Panc1 (cell line): ENCODE measurements around the gene KCNQ2. TPM values are rescaled to one million over a fixed set of nuclear protein-coding genes. Genes with fewer than 3 reads are reported as not detected.

ENCODE experiments used
- ATAC-seq: fragments of 200-7000 bp; cut with Tn5 transposase; 2 replicates; pipeline ENCODE4 v1.9.1; 2020; ENCODE audit warnings: mild to moderate bottlenecking, moderate library complexity
- BruUV-seq: library from RNA; stranded (reverse); fragments of 400-500 nt; replicated peaks from 2 replicates; lab custom pipeline; 2021; lab: Mats Ljungman, UMichigan
- CTCF ChIA-PET: fragments of 300-600 bp; sonication (Branson Sonifier 250); formaldehyde crosslinking; loops from one replicate; lab custom pipeline; 2022; ENCODE audit warnings: antibody characterized with exemption; lab: Charles Lee
- POLR2A ChIA-PET: fragments of 300-600 bp; sonication (Branson Sonifier 250); formaldehyde crosslinking; loops from one replicate; lab custom pipeline; 2022; ENCODE audit warnings: antibody characterized with exemption; lab: Charles Lee
- DNase-seq: peaks from one replicate; pipeline ENCODE4 v3.0.0-alpha.2; 2010; ENCODE audit warnings: low read depth, low spot score
- H3K27ac ChIP-seq: 2 replicates; pipeline ENCODE4 v1.5.1; 2011; ENCODE audit warnings: mild to moderate bottlenecking, low read length, inconsistent platforms
- H3K27me3 ChIP-seq: fragments of 200-500 bp; sonication (Bioruptor generic); 2 replicates; pipeline ENCODE4 v1.6.0; 2014; ENCODE audit warnings: low read length, inconsistent platforms; ENCODE audit not compliant: control insufficient read depth, insufficient read depth
- H3K36me3 ChIP-seq: fragments of 200-500 bp; sonication (Bioruptor generic); 2 replicates; pipeline ENCODE4 v1.5.1; 2014; ENCODE audit warnings: inconsistent platforms, mild to moderate bottlenecking, low read length, moderate library complexity; ENCODE audit not compliant: control insufficient read depth, insufficient read depth
- H3K4me1 ChIP-seq: 2 replicates; pipeline ENCODE4 v1.5.1; 2011; ENCODE audit warnings: inconsistent platforms, mild to moderate bottlenecking, low read length, moderate library complexity; ENCODE audit not compliant: control insufficient read depth, insufficient read depth
- H3K4me3 ChIP-seq, 2 experiments: 2 replicates each; pipeline ENCODE4 v1.5.1; 2011 to 2012; ENCODE audit warnings: low read depth in 2 of 2, low read length in 2 of 2, mild to moderate bottlenecking in 2 of 2, inconsistent platforms in 1 of 2, moderate library complexity in 1 of 2
- H3K9me3 ChIP-seq: fragments of 200-500 bp; sonication (Bioruptor generic); 2 replicates; pipeline ENCODE4 v1.5.1; 2014; ENCODE audit warnings: low read depth, mild to moderate bottlenecking, inconsistent platforms, low read length, moderate library complexity; ENCODE audit not compliant: control insufficient read depth, insufficient read depth
- POLR2AphosphoS5 ChIP-seq: IDR thresholded peaks from 2 replicates; pipeline ENCODE4 v1.6.1; 2012; ENCODE audit warnings: mild to moderate bottlenecking, low read depth, low read length, moderate library complexity
- SIN3A ChIP-seq: IDR thresholded peaks from 2 replicates; pipeline ENCODE4 v1.6.1; 2012; ENCODE audit warnings: low read depth, mild to moderate bottlenecking, low read length, moderate library complexity, borderline replicate concordance; ENCODE audit not compliant: insufficient read depth
- TCF7L2 ChIP-seq: IDR thresholded peaks from 2 replicates; pipeline ENCODE4 v1.6.1; 2011; ENCODE audit warnings: mild to moderate bottlenecking, low read depth, low read length, inconsistent platforms
- in situ Hi-C: cut with HindIII; loops from 2 replicates; pipeline ENCODE4 v1.10.0; 2016; ENCODE audit warnings: low sequenced_read_pairs, low pct_unique_long_range_greater_than_20kb
- intact Hi-C: fragments of 100-400 bp; cut with micrococcal nuclease; formaldehyde crosslinking; loops from one replicate; pipeline ENCODE4 v1.10.0; 2022; ENCODE audit not compliant: unreplicated experiment
- total RNA-seq: library from RNA; stranded (reverse); gene quantifications from one replicate; pipeline ENCODE4 v1.2.1, GENCODE V29; 2021; ENCODE audit not compliant: unreplicated experiment
- TF ChIP-seq, protein P1 (sequence below): fragments of 450-650 bp; IDR thresholded peaks from 2 replicates; pipeline ENCODE4 v1.5.1; 2017; ENCODE audit warnings: mild to moderate bottlenecking
- TF ChIP-seq, protein P2 (sequence below), 2 experiments: IDR thresholded peaks; 2 replicates each; pipeline ENCODE4 v1.6.1; 2011 to 2012; ENCODE audit warnings: low read depth in 2 of 2, control low read depth in 1 of 2, low read length in 1 of 2, mild to moderate bottlenecking in 1 of 2, moderate library complexity in 1 of 2; ENCODE audit not compliant: insufficient read depth in 1 of 2

The KCNQ2 gene
- total RNA-seq, 1 experiment from 2014 or later, result 19.4 TPM

DNA sequence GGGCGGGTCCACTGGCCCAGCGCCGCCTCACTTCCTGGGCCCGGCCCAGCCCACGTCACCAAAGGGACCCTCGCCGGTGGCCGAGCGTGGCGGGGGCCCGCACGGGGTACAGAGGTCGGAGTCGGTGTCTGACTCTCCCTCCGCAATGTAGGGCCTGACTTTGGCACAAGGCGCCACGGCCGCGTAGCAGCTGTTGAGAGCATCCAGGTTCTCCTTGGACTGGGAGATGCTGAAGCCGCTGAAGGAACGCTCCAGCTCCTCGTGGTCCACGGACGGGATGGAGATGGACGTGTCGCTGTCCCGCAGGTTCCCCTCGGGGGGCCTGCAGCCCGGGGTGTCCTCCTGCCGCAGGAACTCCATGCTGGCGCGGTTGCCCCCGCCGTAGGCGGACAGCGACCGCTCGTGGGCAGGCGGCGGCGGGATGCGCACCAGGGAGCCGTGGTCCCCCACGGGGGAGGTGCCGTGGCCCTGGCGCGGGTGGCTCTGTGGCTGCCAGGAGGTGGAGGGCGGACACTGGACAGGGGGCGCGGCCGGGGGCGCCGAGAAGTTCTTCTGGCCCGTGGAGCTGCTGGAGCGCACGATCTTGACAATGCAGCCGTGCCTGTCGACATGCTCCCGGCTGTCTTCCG, 65.7 kb downstream of the KCNQ2 start:
- in situ Hi-C loops, result no loop called here
- POLR2A ChIA-PET, result no interaction called here
- no peaks in the 10 kb centered on the region for H3K36me3 ChIP-seq
- H3K4me3 ChIP-seq, result no peak overlapping the region
- intact Hi-C loops, result no loop called here
- CTCF ChIA-PET, result no interaction called here
- peaks cover 11% of the 10 kb centered on the region; the same call in 1 of the 2 replicates for H3K4me1 ChIP-seq
- no peak for DNase-seq
- no peak for ATAC-seq
- no peak for TF ChIP-seq TCF7L2
- TF ChIP-seq, protein P1, sequence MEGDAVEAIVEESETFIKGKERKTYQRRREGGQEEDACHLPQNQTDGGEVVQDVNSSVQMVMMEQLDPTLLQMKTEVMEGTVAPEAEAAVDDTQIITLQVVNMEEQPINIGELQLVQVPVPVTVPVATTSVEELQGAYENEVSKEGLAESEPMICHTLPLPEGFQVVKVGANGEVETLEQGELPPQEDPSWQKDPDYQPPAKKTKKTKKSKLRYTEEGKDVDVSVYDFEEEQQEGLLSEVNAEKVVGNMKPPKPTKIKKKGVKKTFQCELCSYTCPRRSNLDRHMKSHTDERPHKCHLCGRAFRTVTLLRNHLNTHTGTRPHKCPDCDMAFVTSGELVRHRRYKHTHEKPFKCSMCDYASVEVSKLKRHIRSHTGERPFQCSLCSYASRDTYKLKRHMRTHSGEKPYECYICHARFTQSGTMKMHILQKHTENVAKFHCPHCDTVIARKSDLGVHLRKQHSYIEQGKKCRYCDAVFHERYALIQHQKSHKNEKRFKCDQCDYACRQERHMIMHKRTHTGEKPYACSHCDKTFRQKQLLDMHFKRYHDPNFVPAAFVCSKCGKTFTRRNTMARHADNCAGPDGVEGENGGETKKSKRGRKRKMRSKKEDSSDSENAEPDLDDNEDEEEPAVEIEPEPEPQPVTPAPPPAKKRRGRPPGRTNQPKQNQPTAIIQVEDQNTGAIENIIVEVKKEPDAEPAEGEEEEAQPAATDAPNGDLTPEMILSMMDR, result no peak
- TF ChIP-seq, protein P2, sequence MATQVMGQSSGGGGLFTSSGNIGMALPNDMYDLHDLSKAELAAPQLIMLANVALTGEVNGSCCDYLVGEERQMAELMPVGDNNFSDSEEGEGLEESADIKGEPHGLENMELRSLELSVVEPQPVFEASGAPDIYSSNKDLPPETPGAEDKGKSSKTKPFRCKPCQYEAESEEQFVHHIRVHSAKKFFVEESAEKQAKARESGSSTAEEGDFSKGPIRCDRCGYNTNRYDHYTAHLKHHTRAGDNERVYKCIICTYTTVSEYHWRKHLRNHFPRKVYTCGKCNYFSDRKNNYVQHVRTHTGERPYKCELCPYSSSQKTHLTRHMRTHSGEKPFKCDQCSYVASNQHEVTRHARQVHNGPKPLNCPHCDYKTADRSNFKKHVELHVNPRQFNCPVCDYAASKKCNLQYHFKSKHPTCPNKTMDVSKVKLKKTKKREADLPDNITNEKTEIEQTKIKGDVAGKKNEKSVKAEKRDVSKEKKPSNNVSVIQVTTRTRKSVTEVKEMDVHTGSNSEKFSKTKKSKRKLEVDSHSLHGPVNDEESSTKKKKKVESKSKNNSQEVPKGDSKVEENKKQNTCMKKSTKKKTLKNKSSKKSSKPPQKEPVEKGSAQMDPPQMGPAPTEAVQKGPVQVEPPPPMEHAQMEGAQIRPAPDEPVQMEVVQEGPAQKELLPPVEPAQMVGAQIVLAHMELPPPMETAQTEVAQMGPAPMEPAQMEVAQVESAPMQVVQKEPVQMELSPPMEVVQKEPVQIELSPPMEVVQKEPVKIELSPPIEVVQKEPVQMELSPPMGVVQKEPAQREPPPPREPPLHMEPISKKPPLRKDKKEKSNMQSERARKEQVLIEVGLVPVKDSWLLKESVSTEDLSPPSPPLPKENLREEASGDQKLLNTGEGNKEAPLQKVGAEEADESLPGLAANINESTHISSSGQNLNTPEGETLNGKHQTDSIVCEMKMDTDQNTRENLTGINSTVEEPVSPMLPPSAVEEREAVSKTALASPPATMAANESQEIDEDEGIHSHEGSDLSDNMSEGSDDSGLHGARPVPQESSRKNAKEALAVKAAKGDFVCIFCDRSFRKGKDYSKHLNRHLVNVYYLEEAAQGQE (IDR thresholded peaks at IDR 0.05; ENCODE audit: insufficient read depth in 1 of 2, low read depth in 2 of 2, low read length in 1 of 2), result no peak
- TF ChIP-seq POLR2AphosphoS5, result no peak
- TF ChIP-seq SIN3A, result no peak
- no peak overlapping the region for H3K27ac ChIP-seq
- H3K27me3 ChIP-seq, result no peaks in the 10 kb centered on the region
- H3K9me3 ChIP-seq, result no peaks in the 10 kb centered on the region
- BruUV-seq, result no TSS peak

DNA sequence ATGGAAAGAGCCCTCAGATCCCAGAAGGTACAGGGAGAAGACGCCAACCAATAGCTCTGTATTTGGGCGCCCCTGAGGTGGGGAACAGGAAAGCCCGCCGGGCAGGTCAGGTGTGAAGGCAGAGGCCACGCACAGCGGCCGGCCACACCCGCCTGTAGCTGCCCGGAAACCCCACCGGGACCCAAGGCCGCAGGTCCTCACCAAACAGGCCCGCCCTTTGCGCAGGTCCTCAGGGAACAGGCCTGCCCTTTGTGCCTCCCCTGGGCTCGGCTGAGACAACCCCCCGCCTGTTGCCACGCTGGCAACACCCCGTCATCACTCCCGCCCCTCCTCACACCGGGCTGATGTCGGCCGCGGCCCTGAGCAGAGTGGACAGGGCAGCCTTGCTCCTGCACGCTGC, 66.4 kb downstream of the KCNQ2 start:
- Histone ChIP-seq H3K27ac (no peak overlapping the region), H3K27me3 (no peaks in the 10 kb centered on the region), H3K4me1 (peaks cover 11% of the 10 kb centered on the region; the same call in 1 of the 2 replicates), H3K9me3 (no peaks in the 10 kb centered on the region), H3K4me3 (no peak overlapping the region), H3K36me3 (no peaks in the 10 kb centered on the region)
- in situ Hi-C loops, result no loop called here
- intact Hi-C loops, result no loop called here
- no TSS peak for BruUV-seq
- no peak for ATAC-seq
- TF ChIP-seq SIN3A (no peak), TCF7L2 (no peak), POLR2AphosphoS5 (no peak)
- TF ChIP-seq, protein P1, result no peak
- TF ChIP-seq, protein P2 (IDR thresholded peaks at IDR 0.05; ENCODE audit: insufficient read depth in 1 of 2, low read depth in 2 of 2, low read length in 1 of 2), result no peak
- ChIA-PET POLR2A (no interaction called here), CTCF (interaction anchor here (1.4 kb wide), 1 partner anchor 96 kb away, joined by 3 read pairs; no protein-coding TSS in a partner anchor)
- DNase-seq, result no peak
